Measurements from ENCODE around the gene CDH13. TPM values are rescaled to one million over a fixed set of nuclear protein-coding genes. Genes with fewer than 3 reads are reported as not detected.

CDH13 gene
- total and polyA plus RNA-seq, 2 donors (not counting 3 experiments of a cell fraction or from before 2014, with no cell fraction given), result 96.6 to 124 TPM

DNA sequence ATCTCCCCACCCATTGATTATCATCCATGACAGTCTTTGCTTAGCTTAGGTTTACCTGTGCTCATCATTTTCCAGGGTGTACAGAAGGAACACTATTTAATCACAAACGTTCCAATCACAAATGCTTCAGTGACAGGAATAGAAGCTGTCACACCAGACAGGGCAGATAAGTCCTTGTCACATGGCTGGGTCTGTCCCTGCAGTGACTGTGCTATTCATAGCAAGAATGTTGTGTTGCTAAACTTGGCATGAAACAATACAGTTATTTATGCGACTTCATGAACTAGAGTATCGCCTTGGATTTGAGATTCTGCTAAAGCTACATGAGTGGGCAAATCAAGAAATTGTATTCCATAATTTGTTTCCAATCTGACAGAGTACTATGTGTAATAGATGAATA is 108.4 kb downstream of the CDH13 start:
- POLR2A ChIA-PET, result no interaction called here
- no peak overlapping the region for H3K4me2 ChIP-seq (ENCODE audit: insufficient read depth, low read length)
- no peak overlapping the region for H3K9ac ChIP-seq (replicated peaks; ENCODE audit: extremely low read depth, insufficient read depth, low read length)

DNA sequence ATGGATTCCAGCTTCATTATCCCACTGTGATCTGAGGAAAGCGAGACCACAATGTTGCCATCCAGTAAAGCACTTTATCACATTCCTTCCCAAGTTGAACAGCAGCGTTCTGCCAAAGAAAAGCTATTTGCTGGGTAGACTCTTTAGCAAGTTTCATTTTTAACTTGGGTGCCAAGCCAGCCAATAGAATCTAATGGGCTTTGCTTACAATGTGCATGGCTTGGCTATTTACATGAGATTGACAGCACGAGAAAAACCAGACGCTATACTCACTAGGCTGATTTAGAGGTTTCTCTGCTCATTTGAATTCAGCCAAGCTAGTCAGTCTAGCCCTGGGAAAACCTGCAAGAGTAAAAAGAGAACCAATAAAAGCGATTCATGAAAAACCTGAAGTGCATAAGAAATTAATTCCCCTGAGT is 108.9 kb downstream of the CDH13 start:
- Histone ChIP-seq H3K4me1 (ENCODE audit: control insufficient read depth, extremely low read depth, insufficient read depth, low read length) (no peaks in the 10 kb centered on the region), H3K79me2 (ENCODE audit: control insufficient read depth, insufficient read depth, low read length) (no peaks in the 10 kb centered on the region), H3K9ac (replicated peaks; ENCODE audit: extremely low read depth, insufficient read depth, low read length) (no peak overlapping the region), H3K36me3 (ENCODE audit: control insufficient read depth in 2 of 2, extremely low read depth in 1 of 2, insufficient read depth in 2 of 2, low read length in 2 of 2) (no peaks in the 10 kb centered on the region), H3K27ac (ENCODE audit: insufficient read depth, low read depth, low read length) (no peak overlapping the region), H3K4me2 (ENCODE audit: insufficient read depth, low read length) (no peak overlapping the region), H4K20me1 (replicated peaks; ENCODE audit: control insufficient read depth, extremely low read depth, insufficient read depth, low read length) (peaks cover 2% of the 10 kb centered on the region), H3K9me1 (replicated peaks; ENCODE audit: control insufficient read depth, extremely low read depth, insufficient read depth, low read length) (no peaks in the 10 kb centered on the region), H3K9me3 (replicated peaks; ENCODE audit: control insufficient read depth, insufficient read depth, low read length) (no peaks in the 10 kb centered on the region), H3K27me3 (ENCODE audit: control insufficient read depth in 2 of 2, insufficient read depth in 2 of 2, low read length in 2 of 2) (no peaks in the 10 kb centered on the region), H2AFZ (ENCODE audit: low read depth, low read length) (no peak overlapping the region), H3K4me3 (replicated peaks in 1 of 3; ENCODE audit: insufficient read depth in 1 of 3, low read depth in 1 of 3, low read length in 3 of 3) (no peak overlapping the region)
- no TSS peak for BruUV-seq (replicated peaks)
- DNase-seq (ENCODE audit: low read depth, low spot score) (no peak), FAIRE-seq (no peak)
- no peak for TF ChIP-seq POLR2AphosphoS5 (IDR thresholded peaks at IDR 0.05; ENCODE audit: insufficient read depth, low read depth, low read length)
- TF ChIP-seq, protein P1, sequence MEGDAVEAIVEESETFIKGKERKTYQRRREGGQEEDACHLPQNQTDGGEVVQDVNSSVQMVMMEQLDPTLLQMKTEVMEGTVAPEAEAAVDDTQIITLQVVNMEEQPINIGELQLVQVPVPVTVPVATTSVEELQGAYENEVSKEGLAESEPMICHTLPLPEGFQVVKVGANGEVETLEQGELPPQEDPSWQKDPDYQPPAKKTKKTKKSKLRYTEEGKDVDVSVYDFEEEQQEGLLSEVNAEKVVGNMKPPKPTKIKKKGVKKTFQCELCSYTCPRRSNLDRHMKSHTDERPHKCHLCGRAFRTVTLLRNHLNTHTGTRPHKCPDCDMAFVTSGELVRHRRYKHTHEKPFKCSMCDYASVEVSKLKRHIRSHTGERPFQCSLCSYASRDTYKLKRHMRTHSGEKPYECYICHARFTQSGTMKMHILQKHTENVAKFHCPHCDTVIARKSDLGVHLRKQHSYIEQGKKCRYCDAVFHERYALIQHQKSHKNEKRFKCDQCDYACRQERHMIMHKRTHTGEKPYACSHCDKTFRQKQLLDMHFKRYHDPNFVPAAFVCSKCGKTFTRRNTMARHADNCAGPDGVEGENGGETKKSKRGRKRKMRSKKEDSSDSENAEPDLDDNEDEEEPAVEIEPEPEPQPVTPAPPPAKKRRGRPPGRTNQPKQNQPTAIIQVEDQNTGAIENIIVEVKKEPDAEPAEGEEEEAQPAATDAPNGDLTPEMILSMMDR (IDR thresholded peaks at IDR 0.05; ENCODE audit: extremely low read depth in 1 of 2, insufficient read depth in 1 of 2, low read depth in 1 of 2, low read length in 2 of 2), result no peak
- TF ChIP-seq, protein P2, sequence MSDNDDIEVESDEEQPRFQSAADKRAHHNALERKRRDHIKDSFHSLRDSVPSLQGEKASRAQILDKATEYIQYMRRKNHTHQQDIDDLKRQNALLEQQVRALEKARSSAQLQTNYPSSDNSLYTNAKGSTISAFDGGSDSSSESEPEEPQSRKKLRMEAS (IDR thresholded peaks at IDR 0.05; ENCODE audit: insufficient read depth, insufficient read length), result no peak
- TF ChIP-seq GATA2 (IDR thresholded peaks at IDR 0.05; ENCODE audit: insufficient read depth, insufficient read length, low read depth, low read length), result no peak
- no peak for TF ChIP-seq FOS (IDR thresholded peaks at IDR 0.05; ENCODE audit: borderline replicate concordance, insufficient read depth, low read length)
- TF ChIP-seq JUN (IDR thresholded peaks at IDR 0.05; ENCODE audit: borderline replicate concordance, insufficient read depth, insufficient read length, low read depth), result no peak
- no peak for TF ChIP-seq EZH2 (IDR thresholded peaks at IDR 0.05; ENCODE audit: borderline replicate concordance, low read depth, low read length, severe bottlenecking)
- no peak for TF ChIP-seq MYC (IDR thresholded peaks at IDR 0.05; ENCODE audit: low read depth, low read length)
- no peak for TF ChIP-seq POLR2A (IDR thresholded peaks at IDR 0.05; ENCODE audit: low read depth, low read length)
- CTCF ChIA-PET, result interaction anchor here (0.7 to 2.2 kb wide), 4 partner anchors 10 to 105 kb away, joined by 3 to 5 read pairs (median 4); no protein-coding TSS in a partner anchor
- dilution Hi-C loops (cut with MboI; ENCODE audit: extremely low pct_ligation_motif_present, low sequenced_read_pairs) (no loop called here), intact Hi-C loops (cut with micrococcal nuclease) (no loop called here)
- POLR2A ChIA-PET, result no interaction called here

More for the DNA sequence above, 108.4 kb downstream of the CDH13 start:
- no peaks in the 10 kb centered on the region for H3K9me3 ChIP-seq (replicated peaks; ENCODE audit: control insufficient read depth, insufficient read depth, low read length)
- H3K4me1 ChIP-seq (ENCODE audit: control insufficient read depth, extremely low read depth, insufficient read depth, low read length), result no peaks in the 10 kb centered on the region
- no peaks in the 10 kb centered on the region for H3K79me2 ChIP-seq (ENCODE audit: control insufficient read depth, insufficient read depth, low read length)
- no peaks in the 10 kb centered on the region for H3K27me3 ChIP-seq (ENCODE audit: control insufficient read depth in 2 of 2, insufficient read depth in 2 of 2, low read length in 2 of 2)
- no peaks in the 10 kb centered on the region for H3K9me1 ChIP-seq (replicated peaks; ENCODE audit: control insufficient read depth, extremely low read depth, insufficient read depth, low read length)
- no peaks in the 10 kb centered on the region for H3K36me3 ChIP-seq (ENCODE audit: control insufficient read depth in 2 of 2, extremely low read depth in 1 of 2, insufficient read depth in 2 of 2, low read length in 2 of 2)
- H3K27ac ChIP-seq (ENCODE audit: insufficient read depth, low read depth, low read length), result no peak overlapping the region
- CTCF ChIA-PET, result interaction anchor here (0.6 to 2.2 kb wide), 4 partner anchors 10 to 105 kb away, joined by 3 to 5 read pairs (median 4); no protein-coding TSS in a partner anchor
- H3K4me3 ChIP-seq (replicated peaks in 1 of 3; ENCODE audit: insufficient read depth in 1 of 3, low read depth in 1 of 3, low read length in 3 of 3), result no peak overlapping the region
- TF ChIP-seq FOS (IDR thresholded peaks at IDR 0.05; ENCODE audit: borderline replicate concordance, insufficient read depth, low read length) (no peak), JUN (IDR thresholded peaks at IDR 0.05; ENCODE audit: borderline replicate concordance, insufficient read depth, insufficient read length, low read depth) (no peak), EZH2 (IDR thresholded peaks at IDR 0.05; ENCODE audit: borderline replicate concordance, low read depth, low read length, severe bottlenecking) (no peak), GATA2 (IDR thresholded peaks at IDR 0.05; ENCODE audit: insufficient read depth, insufficient read length, low read depth, low read length) (no peak)
- TF ChIP-seq, protein P2 (IDR thresholded peaks at IDR 0.05; ENCODE audit: insufficient read depth, insufficient read length), result no peak
- dilution Hi-C loops (cut with MboI; ENCODE audit: extremely low pct_ligation_motif_present, low sequenced_read_pairs), result no loop called here
- FAIRE-seq, result no peak
- intact Hi-C loops (cut with micrococcal nuclease), result no loop called here
- no peak overlapping the region for H2AFZ ChIP-seq (ENCODE audit: low read depth, low read length)
- no peak for DNase-seq (ENCODE audit: low read depth, low spot score)
- H4K20me1 ChIP-seq (replicated peaks; ENCODE audit: control insufficient read depth, extremely low read depth, insufficient read depth, low read length), result peaks cover 2% of the 10 kb centered on the region
- no TSS peak for BruUV-seq (replicated peaks)

All from endothelial cell of umbilical vein (primary cell).